CD4-positive, alpha-beta T cell treated with Interleukin-4 for 4 hours (primary cell): ENCODE measurements around the gene NLRP4.
"Not testable (repeated sequence)": the region's sequence is repeated elsewhere in the genome, so short reads cannot be mapped to it uniquely, and the experiment has no call there.

Source experiments
- DNase-seq: peaks from one replicate; pipeline ENCODE4 v3.0.0-alpha.2; 2020

The NLRP4 gene

GRCh38 chr19:55901369-55902079 lies 65.2 kb downstream of the NLRP4 start:
- DNase-seq, result no peak

- no peak for DNase-seq
These were observed 65.9 kb downstream of the NLRP4 start for GRCh38 chr19:55902080-55902751.

DNA sequence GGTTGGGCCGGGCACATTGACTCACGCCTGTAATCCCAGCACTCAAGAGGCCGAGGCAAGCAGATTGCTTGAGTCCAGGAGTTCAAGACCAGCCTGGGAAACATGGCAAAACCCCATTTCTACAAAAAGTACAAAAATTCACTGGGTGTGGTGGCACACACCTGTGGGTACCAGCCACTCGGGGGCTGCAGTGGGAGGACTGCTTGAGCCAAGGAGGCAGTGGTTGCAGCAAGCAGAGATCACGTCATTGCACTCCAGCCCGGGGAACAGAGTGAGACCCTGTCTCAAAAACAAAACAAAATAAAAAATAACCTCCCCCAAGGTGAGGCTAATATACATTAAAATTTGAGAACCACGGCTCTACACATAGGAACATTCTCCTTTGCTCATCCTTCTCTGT lies 70.9 kb downstream of the NLRP4 start:
- no peak for DNase-seq

- no peak for DNase-seq
These were observed 71.4 kb downstream of the NLRP4 start for GRCh38 chr19:55907746-55908145.

- DNase-seq, result no peak
These were observed 73.5 kb downstream of the NLRP4 start for GRCh38 chr19:55909801-55910200.

- no peak for DNase-seq
These were observed 76.6 kb downstream of the NLRP4 start for GRCh38 chr19:55912916-55913315.

DNA sequence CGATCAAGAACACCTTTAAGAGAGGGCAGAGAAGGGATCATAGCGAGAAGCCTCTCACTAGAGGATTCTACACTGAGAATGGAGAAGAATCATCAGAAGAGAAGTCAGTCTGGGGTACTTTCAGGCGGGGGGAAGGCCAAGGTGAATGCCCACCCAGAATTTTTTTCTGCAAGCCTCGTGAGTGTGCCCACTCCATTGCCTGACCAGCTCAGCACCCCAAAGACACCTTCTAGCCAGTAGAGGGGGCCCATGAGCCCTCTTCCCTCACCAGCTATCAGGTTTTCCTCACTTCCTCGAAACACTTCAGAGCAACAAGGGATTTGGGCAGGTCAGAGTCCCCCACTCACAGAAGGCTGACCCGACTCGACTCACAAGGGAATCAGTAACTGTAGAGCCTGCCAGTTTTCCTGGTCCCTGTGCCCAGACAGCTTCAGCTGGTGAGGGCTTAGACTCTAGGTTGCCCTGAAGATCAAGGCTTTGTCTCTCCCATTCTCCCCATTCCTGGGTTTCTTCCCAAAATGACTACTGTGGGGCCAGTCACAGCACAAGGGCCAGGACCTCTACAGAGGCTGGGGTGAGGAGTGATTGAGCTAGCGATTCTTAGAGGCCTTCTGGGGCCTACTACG lies 77.4 kb downstream of the NLRP4 start:
- no peak for DNase-seq

DNA sequence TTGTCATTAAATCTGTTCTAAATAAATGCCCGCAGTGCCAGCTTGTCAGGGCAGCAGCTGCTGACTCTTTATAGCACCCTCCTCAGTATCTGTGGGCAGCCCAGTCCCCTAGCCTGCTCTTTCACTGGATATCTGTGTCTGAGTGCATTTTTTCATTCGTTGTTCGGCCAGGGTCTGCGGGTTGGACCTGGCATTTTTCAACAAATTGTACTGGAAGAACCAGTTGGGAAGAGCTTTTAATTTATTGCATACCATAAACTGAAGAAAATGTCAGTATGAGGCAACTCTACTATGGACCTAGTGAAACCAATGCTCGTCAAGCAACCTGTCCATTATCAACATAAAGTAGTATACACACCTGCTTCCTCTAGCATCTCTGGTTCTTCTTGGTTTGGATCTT lies 87.2 kb downstream of the NLRP4 start:
- no peak for DNase-seq

DNA sequence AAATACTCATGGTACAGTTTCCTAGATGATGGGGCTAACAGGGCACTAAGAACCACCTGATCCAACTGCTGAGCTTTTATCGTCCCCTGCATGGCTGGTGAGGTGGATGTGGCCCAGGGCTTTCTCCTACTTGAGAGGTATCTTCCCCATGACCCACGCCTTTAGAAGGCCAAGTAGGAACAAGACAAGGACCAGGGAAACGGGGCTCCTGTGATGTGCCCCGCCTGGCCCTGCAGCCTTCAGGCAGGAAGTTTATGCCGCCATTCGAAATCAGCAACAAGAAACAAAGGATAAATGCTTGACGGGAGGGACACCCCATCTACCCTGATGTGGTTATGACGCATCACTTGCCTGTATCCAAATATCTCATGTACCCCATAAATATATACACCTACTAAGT lies 91.7 kb downstream of the NLRP4 start:
- DNase-seq, result no peak

- not testable (repeated sequence) for DNase-seq
These were observed 92.9 kb downstream of the NLRP4 start for GRCh38 chr19:55929258-55929657.

- DNase-seq, result no peak
These were observed 94.7 kb downstream of the NLRP4 start for GRCh38 chr19:55930996-55931515.
